HepG2 (cell line): ENCODE results near the gene PRRT2. TPM values are rescaled to one million over a fixed set of nuclear protein-coding genes. Genes with fewer than 3 reads are reported as not detected.

Source experiments
- AGO1 ChIP-seq: fragments of 200-400 bp; formaldehyde crosslinking; IDR thresholded peaks from 2 replicates; pipeline ENCODE4 v1.6.1; 2017; ENCODE audit warnings: mild to moderate bottlenecking, low read depth, low read length, moderate library complexity; ENCODE audit not compliant: poor library complexity, severe bottlenecking
- ATAD3A ChIP-seq: sonication (generic); formaldehyde crosslinking; IDR thresholded peaks from 2 replicates; pipeline ENCODE4 v1.4.0; 2020; ENCODE audit warnings: missing genetic modification reagents
- HNF4G ChIP-seq, 2 experiments: sonication (generic) in 1 of 2; formaldehyde crosslinking in 1 of 2; IDR thresholded peaks; 2 replicates each; pipeline versions ENCODE4 v1.4.0 to v1.6.1; 2011 to 2020; ENCODE audit warnings: borderline replicate concordance in 2 of 2, low read depth in 2 of 2, mild to moderate bottlenecking in 2 of 2, low read length in 1 of 2, missing genetic modification reagents in 1 of 2, moderate library complexity in 1 of 2
- NFAT5 ChIP-seq: sonication (generic); formaldehyde crosslinking; IDR thresholded peaks from 2 replicates; pipeline ENCODE4 v1.4.0; 2020; ENCODE audit warnings: missing genetic modification reagents
- NFIC ChIP-seq: IDR thresholded peaks from 2 replicates; pipeline ENCODE4 v1.6.1; 2012; ENCODE audit warnings: mild to moderate bottlenecking, low read length, inconsistent platforms
- PITX1 ChIP-seq: sonication (generic); formaldehyde crosslinking; IDR thresholded peaks from 2 replicates; pipeline ENCODE4 v1.5.1; 2020; ENCODE audit warnings: mild to moderate bottlenecking, missing genetic modification reagents
- PPARG ChIP-seq: conservative IDR thresholded peaks from 2 replicates; pipeline ENCODE4 v1.6.1; 2016; ENCODE audit warnings: missing biosample characterization, missing genetic modification reagents
- RFXAP ChIP-seq: sonication (generic); formaldehyde crosslinking; IDR thresholded peaks from 2 replicates; pipeline ENCODE4 v1.4.0; 2020; ENCODE audit warnings: missing genetic modification reagents, borderline replicate concordance
- SMAD9 ChIP-seq: sonication (generic); formaldehyde crosslinking; IDR thresholded peaks from 2 replicates; pipeline ENCODE4 v1.5.1; 2020; ENCODE audit warnings: mild to moderate bottlenecking, missing genetic modification reagents
- ZBTB33 ChIP-seq: sonication (generic); formaldehyde crosslinking; IDR thresholded peaks from 2 replicates; pipeline ENCODE4 v1.4.0; 2020; ENCODE audit warnings: missing genetic modification reagents
- ZBTB8A ChIP-seq: sonication (generic); formaldehyde crosslinking; IDR thresholded peaks from 2 replicates; pipeline ENCODE4 v1.4.0; 2020; ENCODE audit warnings: mild to moderate bottlenecking, low read depth, missing genetic modification reagents, borderline replicate concordance
- ZNF24 ChIP-seq: fragments of 450-650 bp; IDR thresholded peaks from 2 replicates; pipeline ENCODE4 v1.6.1; 2017; ENCODE audit warnings: antibody characterized with exemption, mild to moderate bottlenecking
- ZNF512B ChIP-seq: sonication (generic); formaldehyde crosslinking; IDR thresholded peaks from 2 replicates; pipeline ENCODE4 v1.5.1; 2020; ENCODE audit warnings: missing genetic modification reagents, mild to moderate bottlenecking, borderline replicate concordance
- ZNF569 ChIP-seq: sonication (generic); formaldehyde crosslinking; IDR thresholded peaks from 2 replicates; pipeline ENCODE4 v1.5.0; 2020; ENCODE audit warnings: mild to moderate bottlenecking, missing genetic modification reagents, moderate library complexity, borderline replicate concordance
- ZNF784 ChIP-seq: sonication (generic); formaldehyde crosslinking; IDR thresholded peaks from 2 replicates; pipeline ENCODE4 v1.5.1; 2020; ENCODE audit warnings: missing genetic modification reagents, mild to moderate bottlenecking, borderline replicate concordance
- ZZZ3 ChIP-seq: sonication (generic); formaldehyde crosslinking; IDR thresholded peaks from 2 replicates; pipeline ENCODE4 v1.4.0; 2020; ENCODE audit warnings: missing genetic modification reagents, mild to moderate bottlenecking, borderline replicate concordance
- polyA plus RNA-seq, 8 experiments: library from polyadenylated mRNA; depleted of rRNA in 3 of 8; stranded (reverse) in 7 of 8; unstranded in 1 of 8; fragments of >200 nt; fragmentation: Illumina TruSeq in 4 of 8; extraction: Trizol in 4 of 8; gene quantifications; 2 replicates each; pipeline versions ENCODE4 v1.2.1 to v1.2.3, GENCODE V29; 2011 to 2016; ENCODE audit warnings: low read depth in 4 of 8, missing spikeins in 1 of 8, mixed read lengths in 1 of 8; ENCODE audit not compliant: insufficient read depth in 1 of 8
- total RNA-seq, 5 experiments: library from RNA; depleted of rRNA; stranded (reverse); fragments of >200 nt; fragmentation: Illumina TruSeq; extraction: Trizol; gene quantifications; 2 replicates each; pipeline ENCODE4 v1.2.3, GENCODE V29; 2016; ENCODE audit warnings: low read depth in 1 of 5

PRRT2 gene
- total and polyA plus RNA-seq, 2 of the 13 experiments (the other 11 are each of a cell fraction or from before 2014, with no cell fraction given) = 0.51 to 1.1 TPM

GRCh38 chr16:29820730-29821642 lies 9.0 kb downstream of the PRRT2 start (continued):
- TF ChIP-seq ZNF512B (CRISPR knock-in tag) = no peak
- no peak for TF ChIP-seq ZZZ3 (CRISPR knock-in tag)
- no peak for TF ChIP-seq ATAD3A (CRISPR knock-in tag)
- no peak for TF ChIP-seq PPARG (CRISPR knock-in tag)
- no peak for TF ChIP-seq ZBTB33
- no peak for TF ChIP-seq ZNF784 (CRISPR knock-in tag)
- TF ChIP-seq AGO1 = peak; percentile 61
- no peak for TF ChIP-seq SMAD9 (CRISPR knock-in tag)
- 0 out of 2 replicates have a peak, but pooled peaks have one; percentile 4 for TF ChIP-seq PITX1
- TF ChIP-seq RFXAP = 0 out of 2 replicates have a peak, but pooled peaks have one; percentile 13
- TF ChIP-seq NFAT5 (CRISPR knock-in tag) = no peak; the same call in 1 of the 2 replicates
- TF ChIP-seq ZNF24 = no peak
- TF ChIP-seq ZBTB8A (CRISPR knock-in tag) = 0 out of 2 replicates have a peak, but pooled peaks have one; percentile 53
- TF ChIP-seq ZNF569 (CRISPR knock-in tag) = 0 out of 2 replicates have a peak, but pooled peaks have one; percentile 43
- 0 out of 2 replicates have a peak, but pooled peaks have one; percentile 29 for TF ChIP-seq NFIC
- peak; percentile 21; the same call in 1 of the 2 replicates for TF ChIP-seq HNF4G (IDR thresholded peaks at IDR 0.05; ENCODE audit: borderline replicate concordance, low read depth, low read length)
- TF ChIP-seq HNF4G (CRISPR knock-in tag; IDR thresholded peaks at IDR 0.05; ENCODE audit: borderline replicate concordance, low read depth) = no peak; the same call in 1 of the 2 replicates
